Erythroblast (primary cell): ENCODE results near the gene SEMA4G.

Experiments used
- GATA1 ChIP-seq: IDR thresholded peaks from 2 replicates; pipeline ENCODE4 v1.6.1; 2011; ENCODE audit warnings: low read depth, mild to moderate bottlenecking, control low read depth, low read length, moderate library complexity
- POLR2A ChIP-seq: IDR thresholded peaks from 2 replicates; pipeline ENCODE4 v1.6.1; 2011; ENCODE audit warnings: mild to moderate bottlenecking, low read length

GRCh38 chr10:100993986-100994708 lies 24.8 kb downstream of the SEMA4G start:
- TF ChIP-seq POLR2A (no peak), GATA1 (no peak)
